GM18951 (cell line): ENCODE data around the gene SPIB.
"Not testable (repeated sequence)": the region's sequence is repeated elsewhere in the genome, so short reads cannot be mapped to it uniquely, and the experiment has no call there.

Experiments used
- POLR2A ChIP-seq: IDR thresholded peaks from 4 replicates; pipeline ENCODE4 v1.6.1; 2011; ENCODE audit warnings: mild to moderate bottlenecking; ENCODE audit not compliant: insufficient read length, insufficient read depth; ENCODE audit errors: extremely low read depth
- in situ Hi-C: fragments of 300-500 bp; cut with MboI; formaldehyde crosslinking; loops from one replicate; pipeline ENCODE4 v1.12.0; 2022; ENCODE audit warnings: low sequenced_read_pairs, mixed read lengths, inconsistent platforms; ENCODE audit not compliant: unreplicated experiment

The SPIB gene

DNA sequence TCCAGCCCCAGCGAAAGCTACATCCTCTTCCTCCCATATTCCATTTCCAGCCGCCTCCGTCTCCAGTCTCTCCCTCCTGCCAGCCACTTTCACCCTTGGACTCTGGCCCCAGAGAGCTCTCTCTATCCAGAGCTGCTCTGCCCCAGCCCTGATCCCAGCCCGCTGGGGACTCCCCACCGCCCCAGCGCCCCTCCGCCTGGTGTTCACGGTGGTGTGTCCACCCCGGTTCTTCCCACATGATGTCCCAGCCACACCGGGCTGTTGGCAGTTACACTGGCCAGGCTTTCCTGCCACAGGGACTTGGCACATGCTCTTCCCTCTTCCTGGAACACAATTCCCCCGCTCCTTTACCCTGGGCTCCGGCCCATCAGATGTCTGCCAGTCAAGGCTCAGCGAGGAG, 46.3 kb downstream of the SPIB start:
- TF ChIP-seq POLR2A: no peak
- in situ Hi-C loops: loop anchor here (10.0 kb wide), 1 partner anchor 90 kb away; the partner anchor contains the start of gene NR1H2

DNA sequence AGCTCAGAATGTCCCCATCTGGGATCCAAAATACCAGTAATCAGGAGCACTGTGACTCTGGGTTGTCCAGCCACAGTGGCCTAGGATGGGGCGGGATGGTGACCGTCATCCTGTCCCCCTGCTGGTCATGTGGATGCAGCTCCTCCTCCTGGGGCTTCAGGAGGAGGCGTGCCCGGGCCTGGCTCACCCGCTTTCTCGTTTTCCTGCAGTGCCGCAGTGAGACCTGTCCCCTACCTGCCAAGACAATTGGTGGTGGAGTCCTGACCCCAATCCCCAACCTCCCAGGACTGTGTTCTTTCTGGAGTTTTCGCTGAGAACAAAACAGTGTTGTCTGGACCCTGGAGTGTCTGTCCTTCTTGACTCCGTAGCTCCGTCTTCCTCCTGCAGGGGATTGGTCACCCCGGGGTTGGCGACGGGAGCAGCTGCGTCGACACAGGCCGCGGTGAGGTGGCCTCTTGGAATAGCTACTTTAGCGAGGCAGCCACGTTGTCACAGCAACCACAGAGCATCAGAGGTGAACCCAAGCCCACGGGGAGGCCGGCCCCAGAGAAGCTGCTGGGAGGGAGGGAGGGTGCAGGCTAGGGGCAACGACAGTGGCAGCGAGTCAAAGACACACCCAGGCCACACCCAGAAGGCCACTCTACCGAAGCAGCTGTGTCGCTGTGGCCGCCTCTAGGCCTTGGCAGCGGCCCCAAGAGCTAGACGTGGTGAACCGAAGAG, 47.4 kb downstream of the SPIB start:
- TF ChIP-seq POLR2A: no peak
- in situ Hi-C loops: loop anchor here (10.0 kb wide), 1 partner anchor 91 kb away; the partner anchor contains the start of gene NR1H2

DNA sequence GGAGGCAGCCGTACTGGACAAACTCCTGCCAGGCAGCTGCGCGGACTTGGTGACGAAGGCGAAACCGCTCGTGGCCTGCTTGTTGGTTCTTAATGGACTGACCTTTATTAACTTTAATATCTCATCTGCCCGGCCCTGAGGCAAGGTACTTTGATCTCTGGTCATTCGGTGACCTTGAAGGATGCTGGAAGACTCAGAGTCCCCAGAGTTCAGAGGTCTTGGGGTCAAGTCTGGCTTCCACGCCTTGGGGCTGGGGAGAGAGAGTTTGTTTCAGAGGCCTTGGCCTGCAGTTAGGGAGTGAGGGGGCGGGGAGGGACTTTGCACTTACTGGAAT, 47.9 kb downstream of the SPIB start:
- in situ Hi-C loops: loop anchor here (10.0 kb wide), 1 partner anchor 92 kb away; the partner anchor contains the start of gene NR1H2
- no peak for TF ChIP-seq POLR2A

DNA sequence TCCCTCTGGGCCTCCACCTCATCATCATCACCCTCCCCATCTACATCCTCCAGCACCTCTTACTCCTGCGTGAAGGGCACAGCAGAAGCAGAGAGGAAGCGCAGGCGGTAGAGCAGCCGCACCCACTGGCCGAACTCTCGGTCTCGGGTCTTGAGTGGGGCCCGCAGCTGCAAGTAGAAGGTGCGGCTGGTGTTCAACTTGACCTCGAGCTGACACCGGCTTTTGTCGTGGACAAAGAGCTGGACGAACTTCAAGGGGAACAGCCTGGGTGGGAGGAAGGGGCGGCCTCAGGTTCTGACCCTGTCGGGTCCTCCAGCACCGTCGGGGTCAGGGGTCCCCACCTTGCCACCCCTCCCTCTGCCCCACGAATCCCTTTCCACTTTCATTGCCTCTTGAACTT, 48.8 kb downstream of the SPIB start:
- in situ Hi-C loops: loop anchor here (10.0 kb wide), 1 partner anchor 93 kb away; the partner anchor contains the start of gene NR1H2
- no peak for TF ChIP-seq POLR2A

DNA sequence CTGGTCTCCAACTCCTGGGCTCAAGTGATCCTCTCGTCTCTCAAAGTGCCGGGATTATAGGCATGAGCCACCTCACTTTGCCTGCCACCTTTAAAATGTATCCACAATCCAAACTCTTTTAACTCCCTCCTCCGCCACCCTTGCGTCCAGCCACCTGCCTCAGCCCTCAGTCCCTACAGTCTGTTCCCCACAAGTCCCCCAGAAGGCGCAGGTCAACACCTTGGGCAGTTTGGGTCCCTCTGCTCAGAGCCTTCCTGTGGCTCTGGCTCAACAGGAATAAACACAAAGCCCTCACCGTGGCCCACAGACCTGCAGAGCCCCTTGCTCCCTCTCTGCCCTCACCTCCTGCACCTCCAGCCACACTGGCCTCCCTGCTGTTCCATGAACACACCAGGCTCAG, 50.1 kb downstream of the SPIB start:
- no peak for TF ChIP-seq POLR2A
- in situ Hi-C loops: loop anchor here (10.0 kb wide), 1 partner anchor 94 kb away; the partner anchor contains the start of gene NR1H2

DNA sequence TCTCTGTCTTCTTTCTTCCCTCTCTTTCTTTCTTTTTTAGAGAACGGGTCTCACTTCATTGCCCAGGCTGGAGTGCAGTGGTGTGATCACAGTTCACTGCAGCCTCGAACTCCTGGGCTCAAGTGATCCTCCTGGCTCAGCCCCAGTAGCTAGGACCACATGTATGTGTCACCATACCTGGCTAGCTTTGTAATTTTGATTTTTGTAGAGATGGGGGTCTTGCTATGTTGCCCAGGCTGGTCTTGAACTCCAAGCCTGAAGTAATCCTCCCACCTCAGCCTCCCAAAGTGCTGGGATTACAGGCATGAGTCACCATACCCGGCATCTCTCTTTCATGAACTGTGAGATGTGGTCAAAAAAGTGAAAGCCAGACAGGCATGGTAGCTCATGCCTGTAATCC, 54.6 kb downstream of the SPIB start:
- in situ Hi-C loops: not testable (repeated sequence)

DNA sequence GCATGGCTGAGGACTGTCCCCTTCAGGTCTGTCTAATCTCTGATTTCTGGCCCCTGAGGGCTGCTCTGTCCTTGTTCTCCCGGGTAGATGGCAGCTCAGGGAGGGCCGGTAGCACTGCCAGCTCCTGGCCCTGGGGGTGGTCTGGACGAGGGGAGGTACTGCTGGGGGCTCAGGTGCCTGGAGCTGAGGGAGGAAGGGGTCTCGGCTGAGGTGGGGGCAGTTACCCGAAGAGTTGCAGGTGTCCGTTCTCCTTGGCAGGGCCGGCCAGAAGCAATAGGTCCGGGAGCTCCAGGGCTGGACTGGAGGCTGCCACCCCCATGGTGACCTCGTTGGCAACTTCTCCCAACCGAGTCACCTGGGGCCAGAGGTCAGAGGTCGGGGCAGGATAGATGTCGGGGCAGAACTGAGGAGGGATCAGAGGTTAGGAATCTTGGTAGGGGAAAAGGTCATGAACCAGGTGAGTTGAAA, 56.4 kb downstream of the SPIB start:
- no peak for TF ChIP-seq POLR2A
- in situ Hi-C loops: no loop called here

DNA sequence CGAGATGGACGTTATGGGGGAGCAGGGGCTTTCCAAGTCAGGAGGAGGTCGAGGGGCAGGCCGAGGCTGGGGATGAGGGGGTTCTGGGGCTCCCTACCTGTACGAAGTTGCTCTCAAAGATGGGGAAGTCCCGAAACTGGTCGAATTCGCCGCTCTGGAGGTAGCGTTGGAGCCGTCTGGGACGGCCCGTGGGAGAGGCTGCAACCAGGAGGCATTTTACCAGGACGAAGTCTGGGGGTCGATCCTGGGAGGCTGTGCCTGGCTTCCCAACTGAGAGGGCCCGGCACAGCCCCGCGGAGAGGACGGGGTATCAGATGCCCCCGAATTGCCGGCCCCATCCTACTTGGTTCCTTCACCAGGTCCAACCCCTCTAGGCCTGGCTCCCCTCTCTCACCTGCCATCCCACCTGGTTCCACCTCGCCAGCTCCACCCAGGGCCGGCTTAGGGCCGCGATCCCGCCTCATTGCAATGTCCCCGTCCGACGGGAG, 57.0 kb downstream of the SPIB start:
- in situ Hi-C loops: no loop called here
- no peak for TF ChIP-seq POLR2A

DNA sequence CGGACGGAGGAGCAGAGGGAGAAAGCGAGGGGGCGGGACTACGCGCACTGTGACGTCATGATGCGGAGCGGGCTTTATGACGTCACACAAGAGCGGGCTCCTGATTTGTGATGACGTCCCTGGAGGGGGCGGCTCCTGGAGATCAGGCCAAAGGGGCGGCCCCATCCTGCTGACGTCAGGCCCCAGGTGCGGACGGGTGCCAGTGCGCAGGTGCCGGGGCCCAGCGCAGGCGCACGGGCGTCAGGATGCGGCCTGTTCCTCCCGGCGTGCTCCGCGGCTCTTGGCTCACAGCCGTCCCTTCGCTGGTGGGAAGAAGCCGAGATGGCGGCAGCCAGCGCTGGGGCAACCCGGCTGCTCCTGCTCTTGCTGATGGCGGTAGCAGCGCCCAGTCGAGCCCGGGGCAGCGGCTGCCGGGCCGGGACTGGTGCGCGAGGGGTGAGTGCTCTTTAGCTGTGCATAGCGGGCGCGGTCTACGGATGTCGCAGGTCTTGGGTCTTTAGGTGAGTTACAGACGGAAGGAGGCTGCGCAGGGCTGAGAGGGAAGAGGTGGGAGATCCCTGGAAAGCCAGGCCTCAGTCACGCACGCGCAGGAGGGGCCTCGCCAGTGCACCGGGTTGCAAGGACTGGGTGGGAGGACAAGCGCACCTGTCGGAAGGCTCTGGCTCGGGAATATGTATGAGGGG, 57.6 kb downstream of the SPIB start, which contains the start of the genes EMC10 and GARIN5A:
EMC10 (plus strand) TSS at position 284 of the 683 bp plus-strand sequence; CDS start at position 322, 38 bp downstream.
GARIN5A (minus strand) TSS at position 625 of the 683 bp plus-strand sequence; CDS start at position 165, 460 bp downstream.
- peak; percentile 99 for TF ChIP-seq POLR2A
- in situ Hi-C loops: no loop called here

DNA sequence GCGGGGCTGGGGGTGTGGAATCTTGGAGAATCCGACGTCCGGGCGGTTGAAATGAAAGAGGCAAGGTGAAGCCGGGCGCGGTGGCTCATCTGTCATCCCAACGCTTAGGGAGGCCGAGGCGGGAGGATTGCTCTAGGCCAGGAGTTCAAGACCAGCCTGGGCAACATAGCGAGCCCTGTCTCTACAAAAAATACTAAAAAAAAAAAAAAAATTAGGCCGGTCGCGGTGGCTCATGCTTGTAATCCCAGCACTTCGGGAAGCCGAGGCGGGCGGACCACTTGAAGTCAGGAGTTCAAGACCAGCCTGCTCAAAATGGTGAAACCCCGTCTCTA, 58.1 kb downstream of the SPIB start:
- no peak for TF ChIP-seq POLR2A
- in situ Hi-C loops: no loop called here

DNA sequence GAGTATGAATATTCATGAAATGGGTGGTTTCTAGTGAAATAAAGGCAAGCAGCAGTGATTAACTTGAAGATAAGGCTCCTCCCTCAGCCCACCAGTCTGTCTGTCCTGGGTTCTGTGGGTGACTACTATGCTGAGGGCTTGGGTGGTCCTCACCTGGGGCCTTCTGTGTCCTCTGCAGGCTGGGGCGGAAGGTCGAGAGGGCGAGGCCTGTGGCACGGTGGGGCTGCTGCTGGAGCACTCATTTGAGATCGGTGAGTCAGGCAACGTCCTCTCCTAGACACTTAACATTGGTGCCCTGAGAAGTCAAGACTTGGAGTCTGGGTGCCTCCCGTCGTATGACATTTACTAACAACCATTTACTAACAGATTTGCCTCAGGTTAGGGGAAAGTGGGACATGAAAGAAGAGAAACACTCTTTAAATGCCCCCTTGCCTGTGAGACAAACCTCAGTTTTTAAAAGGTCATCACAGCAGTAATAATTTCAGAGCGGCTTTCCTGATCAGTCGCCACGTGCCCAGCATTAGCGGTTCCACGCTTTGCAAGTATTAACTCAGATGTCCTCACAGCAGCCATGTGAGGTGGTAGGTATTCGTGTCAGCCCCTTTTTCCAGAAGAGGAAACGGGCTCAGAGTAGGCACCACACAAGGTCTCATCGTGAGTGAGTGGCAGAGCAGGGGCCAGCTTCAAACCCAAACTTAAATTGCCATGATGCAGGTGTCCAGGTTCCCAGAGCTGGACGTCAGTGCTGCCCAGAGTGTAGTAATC, 59.2 kb downstream of the SPIB start:
- no peak for TF ChIP-seq POLR2A
- in situ Hi-C loops: no loop called here

DNA sequence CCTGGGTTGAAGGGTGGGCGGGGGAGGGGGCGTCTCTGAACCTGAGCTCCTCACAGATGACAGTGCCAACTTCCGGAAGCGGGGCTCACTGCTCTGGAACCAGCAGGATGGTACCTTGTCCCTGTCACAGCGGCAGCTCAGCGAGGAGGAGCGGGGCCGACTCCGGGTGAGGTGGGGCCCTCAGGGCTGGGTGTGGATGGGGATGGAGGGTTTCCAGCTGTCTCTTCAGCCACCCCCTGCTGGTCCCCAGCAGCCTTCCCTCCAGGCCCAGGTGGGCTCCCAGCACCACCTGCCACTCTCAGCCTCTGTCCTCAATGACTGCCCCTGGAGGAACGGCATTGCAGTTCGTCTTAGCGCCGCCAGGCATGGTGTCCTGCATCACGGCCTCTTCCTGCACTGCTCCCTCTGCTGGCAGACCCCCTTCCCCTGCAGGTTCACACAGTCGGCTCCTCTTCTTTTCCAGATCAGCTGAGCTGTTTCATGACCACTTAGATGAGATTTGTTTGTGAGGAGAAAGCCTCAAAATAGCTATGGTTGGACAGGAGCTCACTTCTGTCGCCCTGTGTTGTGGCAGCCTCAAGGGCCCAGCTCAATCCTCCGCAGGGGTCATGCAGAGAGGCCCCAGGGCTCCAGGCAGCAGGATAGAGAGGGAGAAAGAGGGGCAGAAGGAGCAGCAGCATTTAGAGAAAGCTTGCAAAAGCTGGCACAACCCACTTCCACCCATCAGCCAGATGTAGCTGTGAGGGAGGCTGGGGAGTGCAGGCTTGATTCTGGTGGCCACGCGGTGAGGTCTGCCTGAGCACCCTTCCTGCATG, 60.4 kb downstream of the SPIB start:
- TF ChIP-seq POLR2A: no peak
- in situ Hi-C loops: no loop called here
